Measurements from ENCODE around the gene SHB.

The SHB gene

DNA sequence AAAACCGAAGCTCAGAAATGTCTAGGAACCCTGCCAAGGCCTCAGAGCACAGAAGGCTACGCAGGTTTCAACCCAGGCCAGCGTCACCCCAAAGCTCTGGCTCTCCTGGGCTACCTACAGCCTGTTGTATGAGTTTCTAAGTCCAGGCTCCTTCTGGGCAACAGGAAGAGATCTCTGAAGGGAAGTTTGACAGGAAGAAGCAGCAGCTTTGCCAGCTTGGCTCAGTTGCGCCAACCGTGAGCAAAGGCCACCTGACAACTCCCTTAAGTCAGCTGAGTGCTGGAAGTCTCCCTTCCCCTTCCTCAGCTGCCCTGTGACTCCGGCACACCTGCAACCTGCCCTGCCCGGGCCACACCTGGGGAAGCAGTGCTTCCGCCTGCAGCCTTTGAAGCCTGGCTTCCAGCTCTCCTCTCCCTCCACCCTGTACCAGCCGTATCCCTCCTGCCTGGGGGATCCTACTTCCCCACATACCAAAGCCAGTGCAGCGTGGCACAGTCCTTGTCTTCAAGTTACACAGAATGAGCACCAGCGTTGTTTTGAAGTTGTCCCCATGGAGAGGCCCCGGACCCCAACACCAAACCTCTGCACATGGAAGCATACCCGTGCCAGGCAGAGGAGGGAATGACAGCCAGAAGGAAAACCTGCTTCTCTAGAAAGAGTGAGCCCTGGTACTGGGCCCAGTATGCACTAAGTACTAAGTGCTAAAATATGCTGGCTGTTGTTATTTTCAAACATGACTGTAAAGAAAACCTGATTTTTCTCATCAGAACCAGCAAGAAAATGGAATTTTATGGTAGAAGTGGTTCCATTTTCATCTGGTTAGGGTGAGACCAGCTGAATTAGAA, 36.5 kb downstream of the SHB start:
- WGBS = 91% methylated on average over 13 of the region's 13 CpGs
- no peak overlapping the region for H2BK5ac ChIP-seq (ENCODE audit: low read depth, low read length, poor library complexity, severe bottlenecking)

DNA sequence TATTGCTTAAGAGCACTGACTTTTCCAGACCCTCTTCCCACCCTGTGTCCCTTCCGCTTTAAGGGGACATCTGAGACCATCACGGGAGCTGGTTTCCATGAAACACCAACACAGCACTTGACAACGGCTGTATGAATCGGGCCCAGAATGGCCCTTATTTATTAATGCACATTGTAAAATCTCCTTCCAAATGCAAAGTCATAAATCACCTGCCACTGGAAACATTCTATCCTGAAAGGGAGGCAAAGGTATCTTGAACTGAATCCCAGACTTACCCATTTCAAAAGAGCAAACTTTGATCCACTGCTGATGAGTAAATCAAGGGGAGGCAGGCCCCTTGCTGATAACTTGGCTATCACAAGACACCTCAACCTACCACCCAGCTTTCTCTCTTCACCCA, 37.4 kb downstream of the SHB start:
- H3K4me3 ChIP-seq (ENCODE audit: insufficient read depth in 1 of 2, low read depth in 1 of 2, low read length in 2 of 2) = no peak overlapping the region
- no peak overlapping the region for H3K4me2 ChIP-seq (ENCODE audit: low read length, poor library complexity, severe bottlenecking)
- no peak overlapping the region for H4K91ac ChIP-seq (ENCODE audit: low read length)
- no peak overlapping the region for H3K14ac ChIP-seq (ENCODE audit: low read length in 2 of 2)
- no peak overlapping the region for H4K8ac ChIP-seq (ENCODE audit: low read length)
- H3K9ac ChIP-seq (ENCODE audit: low read length) = no peak overlapping the region
- H2BK120ac ChIP-seq (ENCODE audit: low read depth, low read length) = no peak overlapping the region
- H2BK5ac ChIP-seq (ENCODE audit: low read depth, low read length, poor library complexity, severe bottlenecking) = no peak overlapping the region
- H3K36me3 ChIP-seq (ENCODE audit: control insufficient read depth in 1 of 2, insufficient read depth in 2 of 2, low read depth in 1 of 2, low read length in 2 of 2) = peaks cover 0 to 4% of the 10 kb centered on the region in 2 experiments
- H2BK15ac ChIP-seq (ENCODE audit: low read depth, poor library complexity, severe bottlenecking) = no peak overlapping the region
- peak overlapping the region in 1 of 2 experiments; percentile 73 for H3K4ac ChIP-seq (ENCODE audit: low read depth in 1 of 2, low read length in 2 of 2)
- peaks cover 56% of the 10 kb centered on the region for H3K4me1 ChIP-seq (ENCODE audit: control insufficient read depth, insufficient read depth, low read depth, low read length)
- H3K27ac ChIP-seq (ENCODE audit: low read length, poor library complexity, severe bottlenecking) = peak overlapping the region; percentile 53
- H3K18ac ChIP-seq (ENCODE audit: low read depth in 1 of 2, low read length in 2 of 2) = no peak overlapping the region
- H3K23ac ChIP-seq (ENCODE audit: low read length in 2 of 2) = no peak overlapping the region
- H3K9me3 ChIP-seq (ENCODE audit: control insufficient read depth, low read length) = no peaks in the 10 kb centered on the region
- no peak overlapping the region for H2BK12ac ChIP-seq (ENCODE audit: low read length in 2 of 2)
- H2AFZ ChIP-seq (ENCODE audit: low read depth, low read length) = no peak overlapping the region
- peak overlapping the region; percentile 80 for H2AK5ac ChIP-seq (ENCODE audit: low read length, severe bottlenecking)
- H3K79me1 ChIP-seq (replicated peaks; ENCODE audit: low read length, poor library complexity, severe bottlenecking) = no peaks in the 10 kb centered on the region
- no peaks in the 10 kb centered on the region for H3K27me3 ChIP-seq (ENCODE audit: control insufficient read depth in 1 of 2, insufficient read depth in 1 of 2, low read length in 2 of 2)
- WGBS = 89% methylated on average over 4 of the region's 4 CpGs
- no peak for DNase-seq

More for the DNA sequence above, 36.5 kb downstream of the SHB start:
- H3K4ac ChIP-seq (ENCODE audit: low read depth in 1 of 2, low read length in 2 of 2) = peak overlapping the region in 1 of 2 experiments; percentile 73
- no peak overlapping the region for H2AFZ ChIP-seq (ENCODE audit: low read depth, low read length)
- H4K91ac ChIP-seq (ENCODE audit: low read length) = peak overlapping the region; percentile 72
- peak overlapping the region; percentile 13 for H3K4me2 ChIP-seq (ENCODE audit: low read length, poor library complexity, severe bottlenecking)
- no peak overlapping the region for H2BK15ac ChIP-seq (ENCODE audit: low read depth, poor library complexity, severe bottlenecking)
- no peaks in the 10 kb centered on the region for H3K27me3 ChIP-seq (ENCODE audit: control insufficient read depth in 1 of 2, insufficient read depth in 1 of 2, low read length in 2 of 2)
- no peak overlapping the region for H3K23ac ChIP-seq (ENCODE audit: low read length in 2 of 2)
- H3K27ac ChIP-seq (ENCODE audit: low read length, poor library complexity, severe bottlenecking) = peak overlapping the region; percentile 53
- peak overlapping the region in 1 of 2 experiments; percentile 14 for H3K18ac ChIP-seq (ENCODE audit: low read depth in 1 of 2, low read length in 2 of 2)
- peak overlapping the region; percentile 14 for H3K9ac ChIP-seq (ENCODE audit: low read length)
- H2BK120ac ChIP-seq (ENCODE audit: low read depth, low read length) = no peak overlapping the region
- peak overlapping the region; percentile 80 for H2AK5ac ChIP-seq (ENCODE audit: low read length, severe bottlenecking)
- no peak overlapping the region for H2BK12ac ChIP-seq (ENCODE audit: low read length in 2 of 2)
- peaks cover 54% of the 10 kb centered on the region for H3K4me1 ChIP-seq (ENCODE audit: control insufficient read depth, insufficient read depth, low read depth, low read length)
- no peak for DNase-seq
- H3K4me3 ChIP-seq (ENCODE audit: insufficient read depth in 1 of 2, low read depth in 1 of 2, low read length in 2 of 2) = peak overlapping the region in 1 of 2 experiments; percentile 4
- no peaks in the 10 kb centered on the region for H3K9me3 ChIP-seq (ENCODE audit: control insufficient read depth, low read length)
- no peak overlapping the region for H4K8ac ChIP-seq (ENCODE audit: low read length)
- no peaks in the 10 kb centered on the region for H3K79me1 ChIP-seq (replicated peaks; ENCODE audit: low read length, poor library complexity, severe bottlenecking)
- H3K14ac ChIP-seq (ENCODE audit: low read length in 2 of 2) = peak overlapping the region in 1 of 2 experiments; percentile 66
- H3K36me3 ChIP-seq (ENCODE audit: control insufficient read depth in 1 of 2, insufficient read depth in 2 of 2, low read depth in 1 of 2, low read length in 2 of 2) = peaks cover 0 to 8% of the 10 kb centered on the region in 2 experiments

DNA sequence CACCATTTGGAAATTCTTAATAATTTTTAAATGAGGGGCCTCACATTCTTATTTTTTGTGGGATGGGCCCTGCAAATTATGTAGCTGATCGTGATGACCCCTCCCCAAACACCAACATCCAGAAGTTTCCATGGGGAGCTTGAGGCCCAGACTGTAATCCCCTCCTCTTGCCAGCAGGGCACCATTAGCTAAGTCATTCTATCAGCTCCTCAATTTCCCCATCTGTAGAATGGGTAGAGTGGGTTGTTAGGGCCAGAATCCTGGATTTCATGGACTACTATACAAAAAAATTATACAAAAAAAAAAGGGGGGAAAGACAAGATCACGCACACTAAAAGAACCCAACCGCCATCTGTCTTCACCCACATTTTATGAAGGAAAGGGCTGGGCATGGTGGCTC, 38.4 kb downstream of the SHB start:
- Histone ChIP-seq H3K27me3 (ENCODE audit: control insufficient read depth in 1 of 2, insufficient read depth in 1 of 2, low read length in 2 of 2) (no peaks in the 10 kb centered on the region), H3K36me3 (ENCODE audit: control insufficient read depth in 1 of 2, insufficient read depth in 2 of 2, low read depth in 1 of 2, low read length in 2 of 2) (peaks cover 0 to 4% of the 10 kb centered on the region in 2 experiments), H3K79me1 (replicated peaks; ENCODE audit: low read length, poor library complexity, severe bottlenecking) (no peaks in the 10 kb centered on the region), H4K8ac (ENCODE audit: low read length) (no peak overlapping the region), H2BK5ac (ENCODE audit: low read depth, low read length, poor library complexity, severe bottlenecking) (no peak overlapping the region), H3K4me3 (ENCODE audit: insufficient read depth in 1 of 2, low read depth in 1 of 2, low read length in 2 of 2) (no peak overlapping the region), H2AK5ac (ENCODE audit: low read length, severe bottlenecking) (no peak overlapping the region), H3K4me1 (ENCODE audit: control insufficient read depth, insufficient read depth, low read depth, low read length) (peaks cover 54% of the 10 kb centered on the region), H3K27ac (ENCODE audit: low read length, poor library complexity, severe bottlenecking) (no peak overlapping the region), H3K9ac (ENCODE audit: low read length) (no peak overlapping the region), H3K4ac (ENCODE audit: low read depth in 1 of 2, low read length in 2 of 2) (no peak overlapping the region), H3K9me3 (ENCODE audit: control insufficient read depth, low read length) (no peaks in the 10 kb centered on the region), H2BK15ac (ENCODE audit: low read depth, poor library complexity, severe bottlenecking) (no peak overlapping the region), H2BK12ac (ENCODE audit: low read length in 2 of 2) (no peak overlapping the region), H3K18ac (ENCODE audit: low read depth in 1 of 2, low read length in 2 of 2) (no peak overlapping the region), H3K4me2 (ENCODE audit: low read length, poor library complexity, severe bottlenecking) (no peak overlapping the region), H2AFZ (ENCODE audit: low read depth, low read length) (no peak overlapping the region), H3K14ac (ENCODE audit: low read length in 2 of 2) (no peak overlapping the region), H2BK120ac (ENCODE audit: low read depth, low read length) (no peak overlapping the region), H3K23ac (ENCODE audit: low read length in 2 of 2) (no peak overlapping the region), H4K91ac (ENCODE audit: low read length) (no peak overlapping the region)
- DNase-seq = no peak
- 100% methylated on average over 2 of the region's 3 CpGs for WGBS

DNA sequence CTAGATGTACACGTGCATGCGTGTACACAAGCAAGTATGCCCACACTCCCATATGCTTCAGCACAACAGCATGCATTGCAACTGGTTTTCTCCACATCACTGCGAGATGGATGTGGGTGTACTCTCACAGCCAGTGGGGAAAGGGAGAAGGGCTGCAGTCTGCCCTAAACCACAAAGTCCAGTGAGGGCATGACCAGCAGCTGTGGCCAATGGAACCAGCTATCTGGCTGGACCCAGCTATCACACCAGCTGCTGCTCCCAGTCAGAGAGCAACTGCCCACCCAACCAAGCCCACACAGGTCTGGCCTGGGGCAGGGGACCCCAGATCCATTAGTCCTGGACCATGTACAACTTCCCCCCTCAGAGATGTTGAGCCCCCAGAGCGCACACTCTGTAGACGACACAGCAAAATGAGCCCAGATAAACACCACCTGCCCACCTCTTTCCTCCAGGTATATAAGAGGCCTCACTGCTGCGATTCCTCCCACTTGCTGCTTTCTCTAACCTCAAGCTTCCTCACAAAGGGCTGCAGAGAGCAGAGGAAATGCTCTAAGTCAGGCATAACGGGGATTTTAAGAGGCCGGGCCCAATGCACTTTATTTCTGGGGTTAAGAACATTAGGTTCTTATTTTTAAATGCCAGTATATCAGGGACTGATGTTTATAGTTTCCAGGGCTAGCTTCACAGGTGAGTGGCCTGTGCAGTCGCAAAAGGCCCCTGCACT, 39.0 kb downstream of the SHB start:
- H3K9me3 ChIP-seq (ENCODE audit: control insufficient read depth, low read length) = no peaks in the 10 kb centered on the region
- DNase-seq = no peak
- H4K8ac ChIP-seq (ENCODE audit: low read length) = peak overlapping the region; percentile 85
- no peak overlapping the region for H2BK5ac ChIP-seq (ENCODE audit: low read depth, low read length, poor library complexity, severe bottlenecking)
- peaks cover 0 to 4% of the 10 kb centered on the region in 2 experiments for H3K36me3 ChIP-seq (ENCODE audit: control insufficient read depth in 1 of 2, insufficient read depth in 2 of 2, low read depth in 1 of 2, low read length in 2 of 2)
- no peaks in the 10 kb centered on the region for H3K79me1 ChIP-seq (replicated peaks; ENCODE audit: low read length, poor library complexity, severe bottlenecking)
- WGBS = 88% methylated on average over 9 of the region's 9 CpGs
- H2BK12ac ChIP-seq (ENCODE audit: low read length in 2 of 2) = peak overlapping the region in 1 of 2 experiments; percentile 40
- H3K4ac ChIP-seq (ENCODE audit: low read depth in 1 of 2, low read length in 2 of 2) = peak overlapping the region in 1 of 2 experiments; percentile 3
- peak overlapping the region; percentile 15 for H3K27ac ChIP-seq (ENCODE audit: low read length, poor library complexity, severe bottlenecking)
- no peak overlapping the region for H2BK15ac ChIP-seq (ENCODE audit: low read depth, poor library complexity, severe bottlenecking)
- H3K23ac ChIP-seq (ENCODE audit: low read length in 2 of 2) = peak overlapping the region in 1 of 2 experiments; percentile 53
- peak overlapping the region; percentile 44 to 67 for H3K18ac ChIP-seq (ENCODE audit: low read depth in 1 of 2, low read length in 2 of 2)
- no peak overlapping the region for H2BK120ac ChIP-seq (ENCODE audit: low read depth, low read length)
- no peaks in the 10 kb centered on the region for H3K27me3 ChIP-seq (ENCODE audit: control insufficient read depth in 1 of 2, insufficient read depth in 1 of 2, low read length in 2 of 2)
- H2AK5ac ChIP-seq (ENCODE audit: low read length, severe bottlenecking) = peak overlapping the region; percentile 18
- H2AFZ ChIP-seq (ENCODE audit: low read depth, low read length) = no peak overlapping the region
- no peak overlapping the region for H3K4me3 ChIP-seq (ENCODE audit: insufficient read depth in 1 of 2, low read depth in 1 of 2, low read length in 2 of 2)
- H3K4me2 ChIP-seq (ENCODE audit: low read length, poor library complexity, severe bottlenecking) = no peak overlapping the region
- no peak overlapping the region for H3K9ac ChIP-seq (ENCODE audit: low read length)
- no peak overlapping the region for H3K14ac ChIP-seq (ENCODE audit: low read length in 2 of 2)
- H3K4me1 ChIP-seq (ENCODE audit: control insufficient read depth, insufficient read depth, low read depth, low read length) = peaks cover 58% of the 10 kb centered on the region
- H4K91ac ChIP-seq (ENCODE audit: low read length) = peak overlapping the region; percentile 18

Data from mesenchymal stem cell (in vitro differentiated cells and primary cell).